BLaER1 treated with 17β-estradiol and CSF1 and Interleukin-3, amounts not matched to agents 10 nM and 100 nM (cell line): ENCODE measurements around the gene SERPINB6.
A peak's percentile ranks its signal among the peaks of the same experiment; 100 is the strongest.

Source experiments
- H3K27ac ChIP-seq, 11 experiments: shearing (Covaris generic); formaldehyde crosslinking; 2 replicates each; pipeline ENCODE4 v1.8.1; 2022
- H3K27me3 ChIP-seq, 11 experiments: shearing (Covaris generic); formaldehyde crosslinking; 2 replicates each; pipeline ENCODE4 v1.8.1; 2022
- H3K36me3 ChIP-seq, 11 experiments: shearing (Covaris generic); formaldehyde crosslinking; 2 replicates each; pipeline ENCODE4 v1.8.1; 2022
- H3K4me1 ChIP-seq, 10 experiments: shearing (Covaris generic); formaldehyde crosslinking; 2 replicates each; pipeline ENCODE4 v1.8.1; 2022
- H3K4me2 ChIP-seq, 11 experiments: shearing (Covaris generic); formaldehyde crosslinking; 2 replicates each; pipeline ENCODE4 v1.8.1; 2022
- H3K4me3 ChIP-seq, 10 experiments: shearing (Covaris generic); formaldehyde crosslinking; 2 replicates each; pipeline ENCODE4 v1.8.1; 2022
- H3K9ac ChIP-seq, 11 experiments: shearing (Covaris generic); formaldehyde crosslinking; 2 replicates each; pipeline ENCODE4 v1.8.1; 2022
- H3K9me3 ChIP-seq, 11 experiments: shearing (Covaris generic); formaldehyde crosslinking; replicated peaks in 1 of 11; 2 replicates each; pipeline ENCODE4 v1.8.1; 2022
- H4K20me1 ChIP-seq, 11 experiments: shearing (Covaris generic); formaldehyde crosslinking; 2 replicates each; pipeline ENCODE4 v1.8.1; 2022
- Cebpa-rat ChIP-seq, 11 experiments: shearing (Covaris generic); IDR thresholded peaks; 2 replicates each; pipeline ENCODE4 v1.8.1; 2022

Gene SERPINB6

DNA sequence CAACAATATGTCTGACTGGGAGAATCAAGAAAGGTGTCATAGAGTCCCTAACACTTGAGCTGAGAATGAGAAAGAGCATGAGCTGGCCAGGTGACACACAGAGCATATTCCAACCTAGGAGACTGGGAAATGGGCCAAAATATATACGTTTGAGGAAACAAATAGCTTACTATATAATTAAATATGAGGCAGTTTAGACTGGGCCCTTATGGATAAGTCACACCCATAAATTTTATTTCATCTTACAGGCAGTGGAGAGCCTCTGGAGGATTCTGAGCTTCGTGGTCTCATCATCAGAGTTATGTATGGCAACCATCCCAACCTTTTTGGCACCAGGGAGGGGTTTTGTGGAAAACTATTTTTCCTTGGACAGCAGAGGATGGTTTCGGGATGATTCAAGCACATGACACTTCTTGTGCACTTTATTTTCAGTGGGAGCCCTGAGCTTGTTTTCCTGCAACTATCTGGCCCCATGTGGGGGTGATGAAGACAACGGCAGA is 15.4 kb upstream of the SERPINB6 start:
- no peak overlapping the region for H3K9ac ChIP-seq
- peaks cover 21 to 53% (median 38%) of the 10 kb centered on the region in 10 experiments for H3K4me1 ChIP-seq
- H3K27me3 ChIP-seq: peaks cover 8 to 20% (median 18%) of the 10 kb centered on the region in 11 experiments
- no peak overlapping the region for H3K4me3 ChIP-seq
- no peaks in the 10 kb centered on the region for H4K20me1 ChIP-seq
- H3K36me3 ChIP-seq: no peaks in the 10 kb centered on the region
- H3K27ac ChIP-seq: no peak overlapping the region
- H3K9me3 ChIP-seq: no peaks in the 10 kb centered on the region
- TF ChIP-seq Cebpa-rat (IDR thresholded peaks at IDR 0.05): no peak
- peak overlapping the region in 3 of 11 experiments; percentile 92 to 98 (median 96); a peak in 4 of 22 replicates for H3K4me2 ChIP-seq

GRCh38 chr6:2984738-2985406 is 13.5 kb upstream of the SERPINB6 start:
- Histone ChIP-seq H4K20me1 (no peaks in the 10 kb centered on the region), H3K27me3 (peaks cover 0 to under 1% (median 0%) of the 10 kb centered on the region in 11 experiments; a peak in 4 of 22 replicates), H3K4me2 (no peak overlapping the region), H3K4me1 (peaks cover 16 to 61% (median 38%) of the 10 kb centered on the region in 10 experiments), H3K27ac (no peak overlapping the region), H3K9ac (no peak overlapping the region), H3K4me3 (no peak overlapping the region), H3K9me3 (no peaks in the 10 kb centered on the region), H3K36me3 (no peaks in the 10 kb centered on the region)
- TF ChIP-seq Cebpa-rat (IDR thresholded peaks at IDR 0.05): no peak

GRCh38 chr6:2982426-2983117 is 11.2 kb upstream of the SERPINB6 start:
- Histone ChIP-seq H3K4me3 (no peak overlapping the region), H3K9me3 (no peaks in the 10 kb centered on the region), H4K20me1 (no peaks in the 10 kb centered on the region), H3K9ac (peak overlapping the region in 2 of 11 experiments; percentile 66 to 67; a peak in 3 of 22 replicates), H3K4me1 (peaks cover 8 to 63% (median 29%) of the 10 kb centered on the region in 10 experiments), H3K36me3 (no peaks in the 10 kb centered on the region), H3K4me2 (peak overlapping the region in 9 of 11 experiments; percentile 38 to 87 (median 72); a peak in 16 of 22 replicates), H3K27ac (peak overlapping the region in 6 of 11 experiments; percentile 41 to 77 (median 66); a peak in 10 of 22 replicates), H3K27me3 (peaks cover 0 to 13% (median 7%) of the 10 kb centered on the region in 11 experiments; a peak in 19 of 22 replicates)
- TF ChIP-seq Cebpa-rat (IDR thresholded peaks at IDR 0.05): no peak

- TF ChIP-seq Cebpa-rat (IDR thresholded peaks at IDR 0.05): no peak
- H3K27me3 ChIP-seq: peaks cover 16 to 34% (median 27%) of the 10 kb centered on the region in 11 experiments; a peak in 21 of 22 replicates
- H3K9me3 ChIP-seq: no peaks in the 10 kb centered on the region
- peak overlapping the region in 6 of 11 experiments; percentile 38 to 87 (median 78); a peak in 11 of 22 replicates for H3K4me2 ChIP-seq
- H3K4me3 ChIP-seq: no peak overlapping the region
- no peaks in the 10 kb centered on the region for H3K36me3 ChIP-seq
- H3K9ac ChIP-seq: no peak overlapping the region
- H3K4me1 ChIP-seq: peaks cover 6 to 67% (median 24%) of the 10 kb centered on the region in 10 experiments; a peak in 19 of 20 replicates
- no peaks in the 10 kb centered on the region for H4K20me1 ChIP-seq
- H3K27ac ChIP-seq: peak overlapping the region in 2 of 11 experiments; percentile 65 to 77; a peak in 2 of 22 replicates
Observed at GRCh38 chr6:2980465-2980855, 9.1 kb upstream of the SERPINB6 start.

- peaks cover 20 to 39% (median 30%) of the 10 kb centered on the region in 11 experiments for H3K27me3 ChIP-seq
- H3K4me3 ChIP-seq: no peak overlapping the region
- H4K20me1 ChIP-seq: no peaks in the 10 kb centered on the region
- no peaks in the 10 kb centered on the region for H3K36me3 ChIP-seq
- H3K4me2 ChIP-seq: peak overlapping the region in 4 of 11 experiments; percentile 72 to 87 (median 84); a peak in 6 of 22 replicates
- H3K9ac ChIP-seq: no peak overlapping the region
- H3K27ac ChIP-seq: 0 out of 22 replicates have a peak overlapping the region, but pooled peaks of 1 of the 11 experiments have one; percentile 77
- H3K4me1 ChIP-seq: peaks cover 6 to 67% (median 24%) of the 10 kb centered on the region in 10 experiments; a peak in 19 of 20 replicates
- TF ChIP-seq Cebpa-rat (IDR thresholded peaks at IDR 0.05): no peak
- H3K9me3 ChIP-seq: peaks cover 0 to under 1% (median 0%) of the 10 kb centered on the region in 11 experiments; a peak in 2 of 22 replicates
Observed at GRCh38 chr6:2979819-2980464, 8.6 kb upstream of the SERPINB6 start.

DNA sequence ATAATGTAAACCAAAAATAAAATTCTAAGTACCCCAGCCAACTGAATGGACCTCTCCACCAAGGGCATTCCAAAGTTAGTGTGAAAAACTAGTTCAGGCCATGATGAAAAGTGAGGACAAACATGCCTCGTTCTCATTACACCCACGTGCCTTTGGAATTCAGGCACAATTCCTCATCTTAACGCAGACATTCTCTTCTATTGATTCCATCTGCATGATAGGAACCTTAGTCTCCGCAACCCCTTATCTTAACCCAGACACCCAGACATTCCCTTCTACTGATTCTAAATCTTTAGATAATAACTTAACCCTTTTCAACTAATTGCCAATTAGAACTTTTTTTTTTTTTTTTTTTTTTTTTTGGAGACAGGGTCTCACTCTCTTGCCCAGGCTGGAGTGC is 7.6 kb upstream of the SERPINB6 start:
- H3K27me3 ChIP-seq: peaks cover 30 to 49% (median 40%) of the 10 kb centered on the region in 11 experiments
- H3K4me2 ChIP-seq: peak overlapping the region in 1 of 11 experiments; percentile 31; a peak in 1 of 22 replicates
- peaks cover 0 to 10% (median 0%) of the 10 kb centered on the region in 11 experiments; a peak in 4 of 22 replicates for H3K9me3 ChIP-seq
- no peak for TF ChIP-seq Cebpa-rat (IDR thresholded peaks at IDR 0.05)
- H3K9ac ChIP-seq: no peak overlapping the region
- no peaks in the 10 kb centered on the region for H4K20me1 ChIP-seq
- H3K4me3 ChIP-seq: no peak overlapping the region
- H3K36me3 ChIP-seq: no peaks in the 10 kb centered on the region
- H3K27ac ChIP-seq: no peak overlapping the region
- peaks cover 6 to 67% (median 24%) of the 10 kb centered on the region in 10 experiments; a peak in 19 of 20 replicates for H3K4me1 ChIP-seq

GRCh38 chr6:2977799-2978590 is 6.6 kb upstream of the SERPINB6 start:
- peaks cover 0 to 19% (median 7%) of the 10 kb centered on the region in 11 experiments; a peak in 19 of 22 replicates for H3K9me3 ChIP-seq
- no peak overlapping the region for H3K27ac ChIP-seq
- H3K36me3 ChIP-seq: no peaks in the 10 kb centered on the region
- peaks cover 6 to 58% (median 28%) of the 10 kb centered on the region in 10 experiments; a peak in 19 of 20 replicates for H3K4me1 ChIP-seq
- H3K9ac ChIP-seq: no peak overlapping the region
- no peak overlapping the region for H3K4me3 ChIP-seq
- H4K20me1 ChIP-seq: no peaks in the 10 kb centered on the region
- TF ChIP-seq Cebpa-rat (IDR thresholded peaks at IDR 0.05): no peak
- H3K27me3 ChIP-seq: peaks cover 39 to 58% (median 50%) of the 10 kb centered on the region in 11 experiments
- H3K4me2 ChIP-seq: peak overlapping the region in 2 of 11 experiments; percentile 12 to 31; a peak in 2 of 22 replicates

- no peak overlapping the region for H3K9ac ChIP-seq
- H4K20me1 ChIP-seq: no peaks in the 10 kb centered on the region
- H3K9me3 ChIP-seq: peaks cover 0 to 25% (median 14%) of the 10 kb centered on the region in 11 experiments; a peak in 20 of 22 replicates
- H3K4me1 ChIP-seq: peaks cover 6 to 56% (median 22%) of the 10 kb centered on the region in 10 experiments; a peak in 19 of 20 replicates
- H3K4me2 ChIP-seq: peak overlapping the region in 1 of 11 experiments; percentile 51; a peak in 1 of 22 replicates
- no peaks in the 10 kb centered on the region for H3K36me3 ChIP-seq
- TF ChIP-seq Cebpa-rat (IDR thresholded peaks at IDR 0.05): no peak
- no peak overlapping the region for H3K27ac ChIP-seq
- no peak overlapping the region for H3K4me3 ChIP-seq
- H3K27me3 ChIP-seq: peaks cover 46 to 65% (median 57%) of the 10 kb centered on the region in 11 experiments
Observed at GRCh38 chr6:2977290-2977689, 5.9 kb upstream of the SERPINB6 start.
